K562 (cell line): ENCODE measurements around the gene ANK2. TPM values are rescaled to one million over a fixed set of nuclear protein-coding genes. Genes with fewer than 3 reads are reported as not detected.

Experiments used
- ATAC-seq: fragments of 200-7000 bp; cut with Tn5 transposase; 3 replicates; pipeline ENCODE4 v1.9.1; 2020; ENCODE audit warnings: moderate library complexity
- BruUV-seq: library from RNA; stranded (reverse); fragments of 400-500 nt; replicated peaks from 2 replicates; lab custom pipeline; 2021; lab: Mats Ljungman, UMichigan
- CTCF ChIA-PET: fragments of 300-600 bp; formaldehyde crosslinking; extraction: SDS; loops from one replicate; lab custom pipeline; 2021; ENCODE audit warnings: low intra/inter-chr PET ratio; lab: Yijun Ruan, JAX
- POLR2A ChIA-PET: fragments of 300-600, 350-650 bp; sonication (Branson Sonifier 250); formaldehyde crosslinking; extraction: SDS; loops from one replicate; lab custom pipeline; 2021; ENCODE audit warnings: antibody characterized with exemption, inconsistent platforms; lab: Yijun Ruan, JAX
- DNase-seq, 4 experiments: peaks; one replicate each; pipeline versions ENCODE4 v3.0.0 to v3.0.0-alpha.2; 2011 to 2018; ENCODE audit warnings: low spot score in 3 of 4, mixed read lengths in 3 of 4; ENCODE audit errors: extremely low read depth in 1 of 4
- FAIRE-seq: peaks from 2 replicates; lab custom pipeline; 2011; peaks lifted over from hg19 to GRCh38; lab: Jason Lieb, UNC
- H2AFZ ChIP-seq: 2 replicates; pipeline ENCODE4 v1.6.0; 2011; ENCODE audit warnings: low read depth, low read length, control low read depth, inconsistent platforms
- H3K27ac ChIP-seq: fragments of 200-600 bp; 3 replicates; pipeline ENCODE4 v1.8.0; 2011; ENCODE audit warnings: low read depth, mild to moderate bottlenecking, control low read depth, inconsistent platforms, low read length, moderate library complexity, mixed read lengths; ENCODE audit errors: extremely low read depth
- H3K27me3 ChIP-seq, 2 experiments: fragments of 300-600 bp in 1 of 2; 2 replicates in 1 of 2; 3 replicates in 1 of 2; pipeline versions ENCODE4 v1.6.0 to v1.8.0; 2011; ENCODE audit warnings: inconsistent platforms in 2 of 2, low read length in 2 of 2, mild to moderate bottlenecking in 1 of 2, mixed read lengths in 1 of 2, moderate library complexity in 1 of 2; ENCODE audit not compliant: control insufficient read depth in 2 of 2, insufficient read depth in 2 of 2
- H3K36me3 ChIP-seq: fragments of 300-600 bp; 3 replicates; pipeline ENCODE4 v1.8.0; 2011; ENCODE audit warnings: mild to moderate bottlenecking, low read length, inconsistent platforms; ENCODE audit not compliant: control insufficient read depth, insufficient read depth
- H3K4me1 ChIP-seq, 2 experiments: fragments of 200-600 bp in 1 of 2; replicated peaks in 1 of 2; 2 replicates in 1 of 2; 3 replicates in 1 of 2; pipeline versions ENCODE4 v1.5.1 to v1.8.0; 2011; ENCODE audit warnings: inconsistent platforms in 2 of 2, low read length in 2 of 2, mild to moderate bottlenecking in 1 of 2, mixed read lengths in 1 of 2, moderate library complexity in 1 of 2; ENCODE audit not compliant: control insufficient read depth in 2 of 2, insufficient read depth in 2 of 2
- H3K4me2 ChIP-seq: 2 replicates; pipeline ENCODE4 v1.6.1; 2011; ENCODE audit warnings: low read length, control low read depth, inconsistent platforms, mixed read lengths; ENCODE audit not compliant: insufficient read depth
- H3K4me3 ChIP-seq: fragments of 200-600 bp; sonication (generic), shearing (Covaris generic); 2 replicates; pipeline ENCODE4 v1.5.1; 2016; ENCODE audit warnings: control low read depth, inconsistent platforms
- H3K79me2 ChIP-seq: fragments of 200-600 bp; 3 replicates; pipeline ENCODE4 v1.8.0; 2011; ENCODE audit warnings: low read length, inconsistent platforms; ENCODE audit not compliant: control insufficient read depth, insufficient read depth
- H3K9ac ChIP-seq, 2 experiments: 2 replicates each; pipeline versions ENCODE4 v1.6.0 to v1.6.1; 2011; ENCODE audit warnings: low read depth in 2 of 2, low read length in 2 of 2, control low read depth in 1 of 2, inconsistent platforms in 1 of 2, mild to moderate bottlenecking in 1 of 2, mixed read lengths in 1 of 2; ENCODE audit not compliant: insufficient read depth in 1 of 2
- H3K9me1 ChIP-seq: one replicate; pipeline ENCODE4 v1.6.0; 2011; ENCODE audit warnings: inconsistent platforms, mild to moderate bottlenecking, low read length, moderate library complexity; ENCODE audit not compliant: control insufficient read depth, insufficient read depth
- H3K9me3 ChIP-seq: replicated peaks from 2 replicates; pipeline ENCODE4 v1.5.1; 2011; ENCODE audit warnings: low read depth, low read length, inconsistent platforms; ENCODE audit not compliant: control insufficient read depth, insufficient read depth
- H4K20me1 ChIP-seq: replicated peaks from 2 replicates; pipeline ENCODE4 v1.6.1; 2011; ENCODE audit warnings: low read length, inconsistent platforms, mixed read lengths; ENCODE audit not compliant: control insufficient read depth, insufficient read depth
- ASH1L ChIP-seq: fragments of 450-650 bp; IDR thresholded peaks from 2 replicates; pipeline ENCODE4 v1.6.1; 2018; ENCODE audit warnings: borderline replicate concordance, mild to moderate bottlenecking, low read depth; ENCODE audit not compliant: partially characterized antibody
- C11orf30 ChIP-seq: fragments of 450-650 bp; IDR thresholded peaks from 2 replicates; pipeline ENCODE4 v1.6.1; 2016; ENCODE audit warnings: low read depth, mild to moderate bottlenecking
- CREM ChIP-seq: IDR thresholded peaks from 2 replicates; pipeline ENCODE4 v1.6.1; 2014; ENCODE audit warnings: antibody characterized with exemption, low read depth
- HNRNPLL ChIP-seq: fragments of 200-400 bp; formaldehyde crosslinking; IDR thresholded peaks from 2 replicates; pipeline ENCODE4 v1.6.1; 2017; ENCODE audit warnings: low read length, low read depth, mild to moderate bottlenecking; ENCODE audit not compliant: poor library complexity, severe bottlenecking
- JUN ChIP-seq, 2 experiments: sonication (generic) in 1 of 2; formaldehyde crosslinking in 1 of 2; IDR thresholded peaks; 2 replicates each; pipeline versions ENCODE4 v1.6.1 to v1.8.0; 2012 to 2022; ENCODE audit warnings: borderline replicate concordance in 2 of 2, mild to moderate bottlenecking in 2 of 2, improper control_type of control experiment in 1 of 2, low read depth in 1 of 2, low read length in 1 of 2, missing genetic modification reagents in 1 of 2
- MAFG ChIP-seq: fragments of 450-650 bp; conservative IDR thresholded peaks from 2 replicates; pipeline ENCODE4 v1.6.1; 2016; ENCODE audit warnings: missing genetic modification characterization, missing compliant biosample characterization
- MAFK ChIP-seq: IDR thresholded peaks from 2 replicates; pipeline ENCODE4 v1.6.1; 2011; ENCODE audit warnings: low read length, improper control_type of control experiment
- MTA1 ChIP-seq: fragments of 450-650 bp; IDR thresholded peaks from 2 replicates; pipeline ENCODE4 v1.6.1; 2017; ENCODE audit warnings: borderline replicate concordance
- U2AF1 ChIP-seq: fragments of 200-400 bp; formaldehyde crosslinking; optimal IDR thresholded peaks from 2 replicates; pipeline ENCODE3; 2017; ENCODE audit warnings: mild to moderate bottlenecking, low read depth, low read length, moderate library complexity
- ZBTB8A ChIP-seq: fragments of 450-650 bp; IDR thresholded peaks from 2 replicates; pipeline ENCODE4 v1.6.1; 2018; ENCODE audit warnings: mild to moderate bottlenecking, moderate library complexity; ENCODE audit not compliant: partially characterized antibody
- ZNF184 ChIP-seq: sonication (generic); formaldehyde crosslinking; IDR thresholded peaks from 2 replicates; pipeline ENCODE4 v1.5.0; 2020; ENCODE audit warnings: missing genetic modification reagents
- ZNF274 ChIP-seq: IDR thresholded peaks from 2 replicates; pipeline ENCODE4 v1.6.1; 2011; ENCODE audit warnings: low read depth, mild to moderate bottlenecking, low read length, moderate library complexity, borderline replicate concordance
- ZNF316 ChIP-seq: fragments of 450-650 bp; IDR thresholded peaks from 2 replicates; pipeline ENCODE4 v1.6.1; 2016
- ZNF583 ChIP-seq: fragments of 250-450 bp; sonication (Bioruptor Pico); IDR thresholded peaks from 2 replicates; pipeline ENCODE4 v1.4.0; 2020
- ZNF764 ChIP-seq: fragments of 250-450 bp; sonication (Bioruptor Pico); IDR thresholded peaks from 2 replicates; pipeline ENCODE4 v1.4.0; 2020; ENCODE audit warnings: low read depth, mild to moderate bottlenecking, moderate library complexity
- WGBS: fragments of 100-300 bp; shearing (Covaris generic); methylation state at CpG from one replicate; pipeline ENCODE4 v1.1.6; 2016; ENCODE audit warnings: low coverage, mixed read lengths; ENCODE audit not compliant: insufficient coverage; ENCODE audit errors: missing lambda C conversion rate; 5-methylcytosine and 5-hydroxymethylcytosine counted together
- in situ Hi-C: fragments of 300-500 bp; cut with MboI; formaldehyde crosslinking; loops from 4 replicates; pipeline ENCODE4 v1.15.0; 2018; ENCODE audit warnings: inconsistent platforms, mixed read lengths
- intact Hi-C: fragments of 100-400 bp; cut with micrococcal nuclease; formaldehyde crosslinking; loops from 2 replicates; pipeline ENCODE4 v1.14.2; 2022
- polyA plus RNA-seq, 8 experiments: library from polyadenylated mRNA; depleted of rRNA in 4 of 8; stranded (reverse) in 5 of 8; unstranded in 3 of 8; fragments of >200 nt; fragmentation: Nextera tagmentation in 2 of 8; fragmentation: Illumina TruSeq in 1 of 8; extraction: Ambion mirVana in 2 of 8; extraction: Trizol in 1 of 8; gene quantifications; 2 replicates each; pipeline versions ENCODE4 v1.2.1 to v1.2.3, GENCODE V29; 2011 to 2014; ENCODE audit warnings: inconsistent platforms in 1 of 8, missing spikeins in 1 of 8
- total RNA-seq, 7 experiments: library from RNA; depleted of rRNA in 6 of 7; stranded (reverse); fragments of >200 nt in 6 of 7; fragmentation: Illumina TruSeq in 2 of 7; extraction: Trizol in 2 of 7; gene quantifications; 2 replicates each; pipeline versions ENCODE4 v1.2.1 to v1.2.3, GENCODE V29; 2011 to 2021; ENCODE audit warnings: low replicate concordance in 1 of 7
- TF ChIP-seq, protein P1 (sequence below): fragments of 450-650 bp; IDR thresholded peaks from 2 replicates; pipeline ENCODE4 v1.7.0; 2016; ENCODE audit warnings: borderline replicate concordance

The ANK2 gene
- total and polyA plus RNA-seq, 9 of the 15 experiments (the other 6 are each of a cell fraction or from before 2014, with no cell fraction given): 0.07 to 0.24 TPM; not detected in 7

DNA sequence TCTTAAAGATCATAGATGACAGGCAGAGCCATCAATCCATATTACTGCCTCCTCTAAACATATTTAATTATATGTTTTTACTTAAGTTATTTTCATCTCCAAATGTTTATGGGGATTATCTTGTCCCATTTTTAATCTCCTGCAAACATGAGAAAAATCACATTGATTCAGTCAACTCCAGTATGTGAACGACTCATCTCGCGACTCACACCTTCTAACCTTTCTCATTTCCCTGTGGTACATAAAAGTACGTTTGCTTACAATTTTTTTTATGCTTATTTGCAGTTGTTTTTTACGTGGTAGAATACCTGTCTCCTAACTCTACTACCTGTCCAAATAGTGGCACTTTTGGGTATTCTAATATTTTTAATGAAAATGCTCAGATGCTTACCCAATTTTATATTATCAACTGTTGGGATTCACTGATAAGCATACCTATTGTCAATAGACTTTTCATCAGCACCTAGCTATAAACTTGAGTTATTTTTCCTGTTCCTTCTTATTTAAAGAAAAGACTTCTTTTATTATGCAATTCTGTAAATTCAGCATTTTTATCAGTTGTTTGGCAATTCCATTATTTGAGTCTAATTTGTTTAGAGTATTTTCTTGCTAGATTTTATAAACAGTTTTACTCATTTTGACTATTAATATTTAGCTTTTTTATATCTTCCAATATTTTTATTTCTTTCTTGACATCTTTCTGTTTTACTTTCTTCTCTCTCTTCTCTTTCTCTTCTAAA lies 276.6 kb downstream of the ANK2 start:
- H3K79me2 ChIP-seq: no peaks in the 10 kb centered on the region
- no peak overlapping the region for H2AFZ ChIP-seq
- ChIA-PET CTCF (no interaction called here), POLR2A (no interaction called here)
- TF ChIP-seq ZNF184 (CRISPR knock-in tag) (no peak), ZNF316 (peak; percentile 74), U2AF1 (no peak), MAFG (peak; percentile 29; the same call in 1 of the 2 replicates), C11orf30 (peak; percentile 48)
- H3K4me1 ChIP-seq: no peaks in the 10 kb centered on the region
- FAIRE-seq (no peak), ATAC-seq (no peak), DNase-seq (no peak)
- intact Hi-C loops (no loop called here), in situ Hi-C loops (no loop called here)
- no TSS peak for BruUV-seq
- H3K4me3 ChIP-seq: no peak overlapping the region
- H3K27me3 ChIP-seq: no peaks in the 10 kb centered on the region
- no peaks in the 10 kb centered on the region for H3K9me3 ChIP-seq
- 2% methylated on average over 5 of the region's 5 CpGs for WGBS
- no peaks in the 10 kb centered on the region for H4K20me1 ChIP-seq
- no peaks in the 10 kb centered on the region for H3K9me1 ChIP-seq
- H3K27ac ChIP-seq: no peak overlapping the region
- no peak overlapping the region for H3K4me2 ChIP-seq
- no peak overlapping the region for H3K9ac ChIP-seq
- no peaks in the 10 kb centered on the region for H3K36me3 ChIP-seq

DNA sequence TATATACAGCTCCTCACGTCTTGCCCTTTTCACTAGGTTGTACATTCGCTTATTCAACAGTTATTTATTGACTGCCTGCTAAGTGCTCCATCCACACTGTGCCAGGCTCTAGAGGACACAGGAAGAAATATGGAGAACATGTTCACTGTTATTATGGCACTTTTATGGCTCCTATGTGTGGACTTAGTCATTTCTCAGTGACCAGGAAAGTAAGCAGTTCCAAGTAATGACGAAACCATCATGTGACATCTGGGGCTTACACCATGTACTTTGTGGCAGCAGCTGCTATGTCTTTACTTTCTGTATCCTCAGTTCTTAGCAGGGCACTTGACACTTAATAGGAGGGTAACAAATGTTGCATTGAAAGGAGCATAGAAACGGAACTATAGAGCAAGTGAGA lies 278.0 kb downstream of the ANK2 start:
- BruUV-seq: no TSS peak
- Histone ChIP-seq H3K9ac (no peak overlapping the region), H3K4me1 (no peaks in the 10 kb centered on the region), H2AFZ (no peak overlapping the region), H3K4me2 (no peak overlapping the region), H3K36me3 (no peaks in the 10 kb centered on the region), H3K4me3 (no peak overlapping the region), H3K9me1 (no peaks in the 10 kb centered on the region), H3K27me3 (no peaks in the 10 kb centered on the region), H3K79me2 (no peaks in the 10 kb centered on the region), H3K9me3 (no peaks in the 10 kb centered on the region), H3K27ac (no peak overlapping the region), H4K20me1 (no peaks in the 10 kb centered on the region)
- ChIA-PET POLR2A (no interaction called here), CTCF (no interaction called here)
- in situ Hi-C loops (no loop called here), intact Hi-C loops (no loop called here)
- no peak for ATAC-seq
- DNase-seq: no peak
- no peak for FAIRE-seq
- WGBS: 0% methylated on average over 4 of the region's 4 CpGs
- TF ChIP-seq ZNF764 (CRISPR knock-in tag) (no peak), ZNF274 (no peak), ASH1L (no peak), HNRNPLL (no peak), ZNF583 (CRISPR knock-in tag) (no peak), MTA1 (no peak), ZBTB8A (no peak), CREM (no peak), MAFK (no peak), JUN (IDR thresholded peaks at IDR 0.05; ENCODE audit: borderline replicate concordance, low read depth, low read length) (no peak), JUN (CRISPR knock-in tag; IDR thresholded peaks at IDR 0.05; ENCODE audit: borderline replicate concordance) (no peak)
- TF ChIP-seq, protein P1, sequence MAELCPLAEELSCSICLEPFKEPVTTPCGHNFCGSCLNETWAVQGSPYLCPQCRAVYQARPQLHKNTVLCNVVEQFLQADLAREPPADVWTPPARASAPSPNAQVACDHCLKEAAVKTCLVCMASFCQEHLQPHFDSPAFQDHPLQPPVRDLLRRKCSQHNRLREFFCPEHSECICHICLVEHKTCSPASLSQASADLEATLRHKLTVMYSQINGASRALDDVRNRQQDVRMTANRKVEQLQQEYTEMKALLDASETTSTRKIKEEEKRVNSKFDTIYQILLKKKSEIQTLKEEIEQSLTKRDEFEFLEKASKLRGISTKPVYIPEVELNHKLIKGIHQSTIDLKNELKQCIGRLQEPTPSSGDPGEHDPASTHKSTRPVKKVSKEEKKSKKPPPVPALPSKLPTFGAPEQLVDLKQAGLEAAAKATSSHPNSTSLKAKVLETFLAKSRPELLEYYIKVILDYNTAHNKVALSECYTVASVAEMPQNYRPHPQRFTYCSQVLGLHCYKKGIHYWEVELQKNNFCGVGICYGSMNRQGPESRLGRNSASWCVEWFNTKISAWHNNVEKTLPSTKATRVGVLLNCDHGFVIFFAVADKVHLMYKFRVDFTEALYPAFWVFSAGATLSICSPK: no peak
